ENCODE data around the gene TIGD7.

TIGD7 gene

DNA sequence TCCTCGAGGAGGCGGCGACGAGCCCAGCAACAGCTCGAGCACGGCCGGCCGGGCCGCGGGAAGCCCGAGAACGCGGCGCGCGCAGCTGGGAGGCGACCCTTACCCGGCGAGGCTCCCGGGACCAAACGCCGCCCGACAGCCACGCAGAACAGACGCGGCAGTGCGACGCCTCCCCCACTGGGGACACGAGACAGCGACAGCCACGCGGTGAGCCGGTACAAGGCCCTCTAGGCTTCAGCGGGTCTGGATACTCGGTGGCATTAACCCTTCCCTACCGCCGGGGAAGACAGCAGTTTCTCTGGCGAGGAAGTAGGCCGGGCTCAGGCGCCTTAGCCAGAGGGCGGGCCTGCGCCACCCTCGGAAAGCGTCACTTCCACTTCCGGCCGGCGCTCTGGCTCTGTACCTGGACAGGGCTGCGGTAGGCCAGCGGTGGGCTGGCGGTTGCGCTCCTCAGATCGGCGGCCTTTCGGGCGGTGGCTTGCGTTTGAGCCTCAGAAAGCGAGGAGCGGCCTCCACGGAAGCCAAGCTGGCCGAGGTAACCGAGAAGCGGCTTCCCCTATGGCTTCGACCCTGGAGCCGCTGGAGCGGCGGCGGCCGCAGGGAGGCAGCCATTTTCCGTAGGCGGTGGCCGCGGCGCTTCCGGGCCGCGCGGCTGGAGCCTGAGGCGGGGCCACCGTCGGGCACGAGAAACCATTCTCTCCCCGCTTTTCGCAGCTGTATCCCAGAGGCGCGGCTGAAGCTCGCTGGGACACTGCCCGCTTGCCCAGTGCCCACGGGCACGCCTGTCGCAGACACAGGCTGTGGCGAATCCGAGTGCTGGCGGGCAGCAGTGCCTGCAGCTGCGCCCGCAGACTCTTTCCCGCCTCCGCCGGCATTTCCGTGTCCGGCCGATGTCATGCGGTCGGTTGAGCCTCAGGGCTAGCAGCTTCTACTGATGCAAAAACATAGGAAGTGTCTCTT lies at the start of gene TIGD7, which contains the start of gene ZNF75A:
TIGD7 (minus strand) TSS at position 322 of the 960 bp plus-strand sequence. CDS start 4,816 bp downstream, outside the sequence.
ZNF75A (plus strand) TSS at position 389 of the 960 bp plus-strand sequence. CDS start 2,932 bp downstream, outside the sequence.
- DNase-seq, result peak; percentile 88

- no peak for DNase-seq
These were observed 43.9 kb upstream of the TIGD7 start for GRCh38 chr16:3349175-3349574.

DNA sequence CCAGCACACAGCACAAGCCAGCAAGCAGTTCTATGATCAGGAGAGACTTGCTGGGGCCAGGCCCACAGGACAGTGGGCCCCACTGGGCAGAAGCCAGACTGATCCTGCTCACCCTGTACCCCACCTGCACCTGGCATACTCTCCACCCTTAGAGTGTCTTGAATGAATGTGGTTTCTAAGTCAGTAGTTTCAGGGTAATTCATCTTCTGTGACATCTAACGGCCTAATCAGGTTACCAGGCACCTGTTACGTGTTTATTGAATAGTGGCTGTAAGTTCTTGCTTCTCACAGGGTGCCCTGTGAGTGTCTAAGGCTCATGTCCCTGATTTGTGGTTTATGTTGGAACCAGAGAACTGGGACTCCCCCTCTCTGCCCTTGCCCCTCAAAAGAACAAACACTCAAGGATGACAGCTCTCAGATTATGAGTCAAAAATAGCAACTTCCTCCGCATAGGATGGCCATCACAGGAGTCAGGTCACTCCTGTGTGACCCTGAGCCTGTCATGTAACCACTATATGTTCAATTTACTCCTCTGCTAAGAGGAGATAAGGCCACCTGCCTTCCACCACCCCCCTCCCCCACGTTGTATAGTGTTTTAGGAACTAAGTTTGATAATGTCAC lies 43.4 kb upstream of the TIGD7 start:
- DNase-seq, result no peak

DNA sequence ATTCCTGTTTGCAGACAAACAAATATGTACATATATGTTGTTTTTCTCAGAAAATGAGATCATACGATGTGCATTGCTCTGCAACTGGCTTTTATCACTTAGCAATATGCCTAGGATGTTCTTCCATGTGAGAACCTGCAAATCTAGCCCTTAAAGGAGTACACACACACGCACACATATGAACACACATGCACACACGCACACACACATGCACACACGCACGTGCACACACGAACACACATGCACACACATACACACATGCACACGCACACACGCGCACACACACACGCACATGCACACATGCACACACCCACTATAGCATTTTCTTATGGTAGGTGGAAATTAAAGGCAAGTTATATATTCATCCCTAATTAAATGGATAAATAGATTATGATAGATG lies 42.4 kb upstream of the TIGD7 start:
- no peak for DNase-seq

DNA sequence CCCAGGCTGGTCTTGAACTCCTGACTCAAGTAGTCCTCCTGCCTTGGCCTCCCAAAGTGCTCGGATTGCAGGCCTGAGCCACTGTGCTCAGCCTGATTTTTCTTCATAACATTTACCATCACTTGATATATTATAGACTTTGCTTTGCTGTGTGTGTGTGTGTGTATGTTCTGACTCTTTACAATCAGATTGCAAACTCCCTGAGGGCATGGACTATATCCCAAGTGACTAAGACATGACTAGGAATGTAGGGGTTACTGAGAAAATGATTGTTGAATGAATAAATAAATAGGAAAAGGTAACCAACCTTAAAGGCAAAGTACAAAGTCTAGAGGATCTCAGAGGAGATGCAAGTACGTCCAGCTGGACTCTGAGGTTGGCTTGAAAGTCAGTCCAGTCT lies 40.8 kb upstream of the TIGD7 start:
- DNase-seq, result no peak

DNA sequence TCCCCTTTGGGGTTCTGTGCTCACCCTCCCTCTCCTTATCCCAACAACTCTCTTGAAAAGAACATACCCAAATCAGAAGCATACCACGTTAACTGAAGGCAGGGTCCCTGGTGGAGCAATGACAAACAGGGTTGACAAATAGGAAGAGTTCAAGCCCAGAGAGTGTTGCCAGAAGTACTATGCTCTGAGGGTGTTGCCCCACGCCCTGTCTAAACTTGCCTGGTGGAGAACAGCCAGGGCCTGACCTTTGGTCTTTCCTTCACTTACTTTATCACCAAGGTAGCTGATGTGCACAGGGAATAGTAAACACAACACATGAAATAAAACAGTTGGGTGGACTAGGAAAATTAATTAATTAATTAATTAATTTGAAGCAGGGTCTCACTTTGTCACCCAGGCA lies 23.4 kb upstream of the TIGD7 start:
- no peak for DNase-seq

DNA sequence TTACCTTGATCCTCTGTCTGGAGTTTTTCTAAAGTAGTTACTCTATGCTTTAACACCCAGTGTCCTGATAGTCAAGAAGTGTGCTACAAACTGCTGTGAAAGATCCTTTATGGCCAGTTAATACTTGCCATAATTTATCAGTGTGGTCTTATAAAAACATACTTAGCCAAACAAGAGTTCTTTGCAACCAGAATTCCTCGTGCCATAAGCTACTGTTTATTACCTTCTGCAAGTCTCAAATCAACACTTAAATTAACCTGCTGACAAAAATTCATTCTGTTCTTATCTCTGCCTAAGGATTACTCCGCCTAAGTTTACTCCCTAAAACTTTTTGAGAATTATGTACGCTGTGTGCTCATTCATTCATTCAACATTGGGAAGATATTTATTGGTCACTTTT lies 22.9 kb upstream of the TIGD7 start:
- DNase-seq, result no peak

DNA sequence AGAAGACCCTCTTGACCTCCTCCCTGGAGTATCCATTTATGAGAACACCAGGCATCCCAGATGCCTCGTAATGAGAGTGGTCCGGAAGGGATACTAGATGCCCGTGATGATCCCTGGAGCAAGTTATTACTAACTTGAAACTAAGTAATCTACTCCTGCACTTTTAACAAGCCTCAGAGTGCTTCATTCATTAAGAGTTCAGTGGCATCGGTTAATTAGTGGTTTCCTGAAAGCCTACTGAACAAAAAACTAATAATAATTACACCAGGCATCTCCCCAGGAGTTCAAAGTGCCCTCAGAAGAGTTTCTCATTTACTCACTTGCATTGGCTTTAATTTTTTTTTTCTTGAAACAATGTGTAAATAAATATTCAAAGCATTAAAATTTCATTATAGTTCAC lies 22.3 kb upstream of the TIGD7 start:
- no peak for DNase-seq

GRCh38 chr16:3321816-3322215 lies 16.6 kb upstream of the TIGD7 start:
- DNase-seq, result no peak

- no peak for DNase-seq
These were observed 12.2 kb upstream of the TIGD7 start for GRCh38 chr16:3317315-3317999.

DNA sequence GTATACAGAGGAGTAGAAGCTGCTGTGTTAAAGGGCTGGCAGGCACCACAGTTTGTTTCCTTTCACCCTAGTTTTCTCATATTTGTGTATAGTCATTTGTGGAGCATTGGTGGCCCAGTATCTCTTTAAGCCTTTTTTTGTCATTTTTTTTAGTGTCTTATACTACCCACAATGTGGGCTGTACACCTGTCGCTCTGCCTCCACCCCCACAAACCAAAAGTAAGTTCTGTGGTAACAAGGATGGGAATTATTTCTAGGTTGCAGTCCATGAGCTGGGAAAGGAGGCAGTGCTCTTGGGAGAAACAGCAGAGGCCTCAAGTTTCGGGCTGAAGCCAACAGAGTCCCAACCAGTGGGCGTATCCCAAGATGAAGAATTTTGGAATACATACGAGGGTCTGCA lies 6.3 kb upstream of the TIGD7 start:
- DNase-seq, result no peak

GRCh38 chr16:3306078-3306477 lies 848 bp upstream of the TIGD7 start:
- DNase-seq, result no peak

GRCh38 chr16:3304370-3304769 lies 860 bp downstream of the TIGD7 start:
- DNase-seq, result no peak

GRCh38 chr16:3295783-3296182 lies 9.4 kb downstream of the TIGD7 start:
- DNase-seq, result no peak

DNA sequence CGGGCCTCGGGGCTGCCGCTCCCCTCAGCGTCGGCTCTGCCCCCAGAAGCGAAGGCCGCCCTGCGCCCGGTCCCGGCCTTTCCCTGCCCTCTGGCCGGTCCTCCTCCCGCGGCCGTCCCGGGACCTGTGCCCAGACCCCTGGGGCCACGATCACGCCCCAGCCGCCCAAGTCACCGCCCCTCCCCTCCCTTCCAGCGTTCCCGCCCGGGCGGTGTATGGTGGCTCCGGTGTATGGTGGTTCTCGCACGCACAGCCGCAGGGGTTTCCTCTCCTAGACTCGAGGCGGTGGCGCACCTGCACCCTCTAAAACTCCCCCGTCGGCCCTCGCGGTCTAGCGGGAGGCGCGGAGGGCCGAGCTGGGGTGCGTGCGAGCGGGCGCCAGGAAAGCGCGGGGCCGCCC lies 10.0 kb downstream of the TIGD7 start:
- no peak for DNase-seq

DNA sequence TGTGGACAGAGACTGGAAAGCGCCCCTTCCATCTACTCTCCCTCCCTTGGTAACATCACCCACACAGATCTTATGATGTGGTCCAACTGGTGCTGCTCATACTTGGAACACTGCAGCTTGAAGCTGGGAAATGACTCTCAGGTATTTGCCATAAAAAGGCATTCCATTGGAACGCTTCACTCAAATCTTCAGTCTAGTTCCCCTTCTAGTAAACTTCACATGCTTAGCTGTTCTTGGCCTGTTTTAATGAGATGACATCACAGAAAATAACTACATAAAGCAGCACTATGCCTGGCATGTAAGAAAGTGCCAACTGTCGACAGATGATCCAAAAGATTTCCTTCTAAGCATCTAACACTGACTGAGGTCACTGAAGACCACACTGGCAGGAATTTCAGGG lies 12.6 kb downstream of the TIGD7 start:
- no peak for DNase-seq

- no peak for DNase-seq
These were observed 15.1 kb downstream of the TIGD7 start for GRCh38 chr16:3289998-3290673.

- no peak for DNase-seq
These were observed 20.1 kb downstream of the TIGD7 start for GRCh38 chr16:3285131-3285530.

GRCh38 chr16:3283543-3284447 lies 21.4 kb downstream of the TIGD7 start:
- no peak for DNase-seq

GRCh38 chr16:3282730-3283542 lies 22.3 kb downstream of the TIGD7 start, which contains the start of gene ZNF263:
ZNF263 (plus strand) TSS chr16:3283491; CDS start chr16:3283819, 328 bp downstream.
- peak; percentile 95 for DNase-seq
